GM12878 (cell line): ENCODE results near the gene NSDHL. TPM values are rescaled to one million over a fixed set of nuclear protein-coding genes. Genes with fewer than 3 reads are reported as not detected.

ENCODE experiments used
- CHD2 ChIP-seq: IDR thresholded peaks from 2 replicates; pipeline ENCODE4 v1.6.1; 2011; ENCODE audit warnings: low read depth, low read length, improper control_type of control experiment, borderline replicate concordance
- CREB1 ChIP-seq: IDR thresholded peaks from 2 replicates; pipeline ENCODE4 v1.6.1; 2012; ENCODE audit warnings: low read depth, mild to moderate bottlenecking, inconsistent platforms
- EGR1 ChIP-seq, 2 experiments: IDR thresholded peaks; 1 replicate in 1 of 2; 2 replicates in 1 of 2; pipeline ENCODE4 v1.6.1; 2011 to 2012; ENCODE audit warnings: low read depth in 2 of 2, low read length in 2 of 2, borderline replicate concordance in 1 of 2, mild to moderate bottlenecking in 1 of 2, moderate library complexity in 1 of 2
- IRF4 ChIP-seq: IDR thresholded peaks from 2 replicates; pipeline ENCODE4 v1.6.1; 2011; ENCODE audit warnings: low read depth, low read length
- KDM1A ChIP-seq: fragments of 200-600 bp; sonication (generic); IDR thresholded peaks from 2 replicates; pipeline ENCODE4 v1.6.1; 2016; ENCODE audit warnings: borderline replicate concordance
- MEF2B ChIP-seq: fragments of 450-650 bp; IDR thresholded peaks from 2 replicates; pipeline ENCODE4 v1.6.1; 2018; ENCODE audit warnings: mild to moderate bottlenecking, moderate library complexity; ENCODE audit not compliant: partially characterized antibody, poor library complexity, severe bottlenecking
- MYC ChIP-seq: IDR thresholded peaks from 2 replicates; pipeline ENCODE4 v1.6.1; 2011; ENCODE audit warnings: mild to moderate bottlenecking, low read length, moderate library complexity, inconsistent platforms; ENCODE audit not compliant: insufficient read depth, insufficient replicate concordance, insufficient read length, severe bottlenecking
- NFXL1 ChIP-seq: fragments of 450-650 bp; IDR thresholded peaks from 2 replicates; pipeline ENCODE4 v1.6.1; 2017; ENCODE audit warnings: antibody characterized with exemption, mild to moderate bottlenecking, borderline replicate concordance
- NFYB ChIP-seq: IDR thresholded peaks from 2 replicates; pipeline ENCODE4 v1.6.1; 2011; ENCODE audit warnings: low read depth, mild to moderate bottlenecking, low read length, improper control_type of control experiment, moderate library complexity; ENCODE audit not compliant: insufficient read depth
- RB1 ChIP-seq: fragments of 450-650 bp; formaldehyde crosslinking; IDR thresholded peaks from 2 replicates; pipeline ENCODE4 v1.6.1; 2017; ENCODE audit warnings: mild to moderate bottlenecking, borderline replicate concordance
- RBBP5 ChIP-seq: fragments of 200-600 bp; sonication (generic); conservative IDR thresholded peaks from 2 replicates; pipeline ENCODE4 v1.6.1; 2016
- SMAD1 ChIP-seq: fragments of 450-650 bp; IDR thresholded peaks from 2 replicates; pipeline ENCODE4 v1.6.1; 2018; ENCODE audit warnings: mild to moderate bottlenecking, low read depth; ENCODE audit not compliant: partially characterized antibody
- STAT3 ChIP-seq: IDR thresholded peaks from 2 replicates; pipeline ENCODE4 v1.6.1; 2011; ENCODE audit warnings: low read depth, low read length, improper control_type of control experiment
- TAF1 ChIP-seq: IDR thresholded peaks from 2 replicates; pipeline ENCODE4 v1.6.1; 2011; ENCODE audit warnings: mild to moderate bottlenecking, low read depth, low read length, borderline replicate concordance
- TARDBP ChIP-seq: IDR thresholded peaks from 2 replicates; pipeline ENCODE4 v1.6.1; 2016; ENCODE audit warnings: borderline replicate concordance
- TCF7 ChIP-seq: IDR thresholded peaks from 2 replicates; pipeline ENCODE4 v1.6.1; 2014; ENCODE audit warnings: antibody characterized with exemption, borderline replicate concordance
- polyA plus RNA-seq, 11 experiments: library from polyadenylated mRNA; depleted of rRNA in 4 of 11; unstranded in 6 of 11; stranded (reverse) in 5 of 11; fragments of >200 nt; fragmentation: Nextera tagmentation in 4 of 11; fragmentation: Illumina TruSeq in 1 of 11; extraction: Ambion mirVana in 4 of 11; extraction: Trizol in 1 of 11; gene quantifications; 1 replicate in 1 of 11; 2 replicates in 10 of 11; pipeline versions ENCODE4 v1.2.1 to v1.2.3, GENCODE V29; 2011 to 2016; ENCODE audit warnings: inconsistent platforms in 2 of 11, missing spikeins in 2 of 11, low read depth in 1 of 11
- total RNA-seq, 4 experiments: library from RNA; depleted of rRNA in 3 of 4; stranded (reverse); fragments of >200 nt in 3 of 4; fragmentation: Illumina TruSeq in 1 of 4; extraction: Trizol in 1 of 4; gene quantifications; 2 replicates each; pipeline versions ENCODE4 v1.2.1 to v1.2.3, GENCODE V29; 2013 to 2021
- TF ChIP-seq, protein P1 (sequence below): fragments of 150-350 bp; IDR thresholded peaks from 2 replicates; pipeline ENCODE4 v1.6.1; 2014; ENCODE audit warnings: mild to moderate bottlenecking, low read depth, low read length
- TF ChIP-seq, protein P2 (sequence below): fragments of 450-650 bp; IDR thresholded peaks from 2 replicates; pipeline ENCODE4 v1.6.1; 2018; ENCODE audit warnings: mild to moderate bottlenecking, low read depth, moderate library complexity; ENCODE audit not compliant: partially characterized antibody
- TF ChIP-seq, protein P3 (sequence below): fragments of 150-350 bp; IDR thresholded peaks from 2 replicates; pipeline ENCODE4 v1.6.1; 2016; ENCODE audit warnings: low read depth, low read length
- TF ChIP-seq, protein P4 (sequence below): IDR thresholded peaks from 2 replicates; pipeline ENCODE4 v1.6.1; 2011; ENCODE audit warnings: borderline replicate concordance, low read depth, mild to moderate bottlenecking, moderate library complexity, mixed read lengths, low read length; ENCODE audit not compliant: insufficient read depth; ENCODE audit errors: extremely low read length

NSDHL gene
- total and polyA plus RNA-seq, 10 of the 15 experiments (the other 5 are each of a cell fraction or from before 2014, with no cell fraction given), result 16.9 to 37.1 (median 26.9) TPM

DNA sequence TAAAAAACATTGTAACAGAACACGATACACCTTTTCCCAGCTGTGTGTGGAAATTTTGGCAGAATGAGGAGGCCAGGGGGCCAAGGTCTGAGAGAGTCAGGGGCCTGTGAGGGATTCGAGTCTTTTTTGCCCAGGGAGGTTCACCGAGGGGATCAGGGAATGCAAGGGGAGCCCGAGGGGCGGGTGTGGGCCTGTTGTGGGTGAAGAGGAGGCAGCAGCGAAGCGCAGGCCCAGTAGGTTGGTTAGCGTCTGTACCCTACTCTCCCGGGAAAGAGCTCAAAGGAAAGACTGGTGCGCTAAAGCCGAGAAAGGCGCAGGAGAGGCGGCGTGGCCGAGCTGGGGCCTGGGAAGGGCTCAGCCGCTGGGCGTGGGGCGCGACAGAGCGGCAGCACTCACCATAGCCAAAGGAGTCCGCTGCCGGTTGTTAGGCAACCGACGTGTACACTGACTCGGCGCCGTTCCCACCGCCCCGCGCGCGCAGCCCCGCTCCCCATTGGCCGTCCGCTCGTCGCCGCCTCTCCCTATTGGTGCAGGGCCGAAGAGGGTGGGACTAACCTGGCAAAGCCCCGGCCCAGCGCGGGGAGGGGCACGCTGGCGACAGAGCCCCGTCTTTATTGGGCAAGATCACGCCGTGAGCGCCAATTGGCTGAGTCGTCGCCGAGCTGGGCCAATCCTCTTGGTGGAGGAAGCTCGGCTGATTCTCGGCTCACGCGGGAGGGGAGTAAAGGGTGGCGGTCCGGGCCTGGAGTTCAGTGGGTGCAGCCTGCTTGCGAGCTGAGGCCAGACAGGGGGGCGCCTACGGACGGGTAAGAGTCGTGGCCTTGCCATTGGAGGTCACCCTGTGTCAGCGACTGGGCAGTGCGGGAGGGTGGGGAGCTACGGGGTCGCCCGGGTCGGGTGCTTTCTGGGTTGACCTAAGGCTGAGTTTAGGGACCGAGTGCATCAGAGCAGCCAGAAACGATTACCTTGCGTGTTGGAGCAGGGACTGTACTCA lies at the start of gene NSDHL, which contains the start of gene CETN2 (continued):
- TF ChIP-seq, protein P1, sequence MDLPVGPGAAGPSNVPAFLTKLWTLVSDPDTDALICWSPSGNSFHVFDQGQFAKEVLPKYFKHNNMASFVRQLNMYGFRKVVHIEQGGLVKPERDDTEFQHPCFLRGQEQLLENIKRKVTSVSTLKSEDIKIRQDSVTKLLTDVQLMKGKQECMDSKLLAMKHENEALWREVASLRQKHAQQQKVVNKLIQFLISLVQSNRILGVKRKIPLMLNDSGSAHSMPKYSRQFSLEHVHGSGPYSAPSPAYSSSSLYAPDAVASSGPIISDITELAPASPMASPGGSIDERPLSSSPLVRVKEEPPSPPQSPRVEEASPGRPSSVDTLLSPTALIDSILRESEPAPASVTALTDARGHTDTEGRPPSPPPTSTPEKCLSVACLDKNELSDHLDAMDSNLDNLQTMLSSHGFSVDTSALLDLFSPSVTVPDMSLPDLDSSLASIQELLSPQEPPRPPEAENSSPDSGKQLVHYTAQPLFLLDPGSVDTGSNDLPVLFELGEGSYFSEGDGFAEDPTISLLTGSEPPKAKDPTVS, result no peak
- no peak for TF ChIP-seq EGR1 (IDR thresholded peaks at IDR 0.05; ENCODE audit: borderline replicate concordance in 1 of 2, low read depth in 2 of 2, low read length in 2 of 2)
- no peak for TF ChIP-seq MYC
- TF ChIP-seq, protein P2, sequence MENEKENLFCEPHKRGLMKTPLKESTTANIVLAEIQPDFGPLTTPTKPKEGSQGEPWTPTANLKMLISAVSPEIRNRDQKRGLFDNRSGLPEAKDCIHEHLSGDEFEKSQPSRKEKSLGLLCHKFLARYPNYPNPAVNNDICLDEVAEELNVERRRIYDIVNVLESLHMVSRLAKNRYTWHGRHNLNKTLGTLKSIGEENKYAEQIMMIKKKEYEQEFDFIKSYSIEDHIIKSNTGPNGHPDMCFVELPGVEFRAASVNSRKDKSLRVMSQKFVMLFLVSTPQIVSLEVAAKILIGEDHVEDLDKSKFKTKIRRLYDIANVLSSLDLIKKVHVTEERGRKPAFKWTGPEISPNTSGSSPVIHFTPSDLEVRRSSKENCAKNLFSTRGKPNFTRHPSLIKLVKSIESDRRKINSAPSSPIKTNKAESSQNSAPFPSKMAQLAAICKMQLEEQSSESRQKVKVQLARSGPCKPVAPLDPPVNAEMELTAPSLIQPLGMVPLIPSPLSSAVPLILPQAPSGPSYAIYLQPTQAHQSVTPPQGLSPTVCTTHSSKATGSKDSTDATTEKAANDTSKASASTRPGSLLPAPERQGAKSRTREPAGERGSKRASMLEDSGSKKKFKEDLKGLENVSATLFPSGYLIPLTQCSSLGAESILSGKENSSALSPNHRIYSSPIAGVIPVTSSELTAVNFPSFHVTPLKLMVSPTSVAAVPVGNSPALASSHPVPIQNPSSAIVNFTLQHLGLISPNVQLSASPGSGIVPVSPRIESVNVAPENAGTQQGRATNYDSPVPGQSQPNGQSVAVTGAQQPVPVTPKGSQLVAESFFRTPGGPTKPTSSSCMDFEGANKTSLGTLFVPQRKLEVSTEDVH, result no peak
- TF ChIP-seq TARDBP, result no peak
- TF ChIP-seq RBBP5, result no peak
- TF ChIP-seq MEF2B, result no peak
- TF ChIP-seq, protein P3, sequence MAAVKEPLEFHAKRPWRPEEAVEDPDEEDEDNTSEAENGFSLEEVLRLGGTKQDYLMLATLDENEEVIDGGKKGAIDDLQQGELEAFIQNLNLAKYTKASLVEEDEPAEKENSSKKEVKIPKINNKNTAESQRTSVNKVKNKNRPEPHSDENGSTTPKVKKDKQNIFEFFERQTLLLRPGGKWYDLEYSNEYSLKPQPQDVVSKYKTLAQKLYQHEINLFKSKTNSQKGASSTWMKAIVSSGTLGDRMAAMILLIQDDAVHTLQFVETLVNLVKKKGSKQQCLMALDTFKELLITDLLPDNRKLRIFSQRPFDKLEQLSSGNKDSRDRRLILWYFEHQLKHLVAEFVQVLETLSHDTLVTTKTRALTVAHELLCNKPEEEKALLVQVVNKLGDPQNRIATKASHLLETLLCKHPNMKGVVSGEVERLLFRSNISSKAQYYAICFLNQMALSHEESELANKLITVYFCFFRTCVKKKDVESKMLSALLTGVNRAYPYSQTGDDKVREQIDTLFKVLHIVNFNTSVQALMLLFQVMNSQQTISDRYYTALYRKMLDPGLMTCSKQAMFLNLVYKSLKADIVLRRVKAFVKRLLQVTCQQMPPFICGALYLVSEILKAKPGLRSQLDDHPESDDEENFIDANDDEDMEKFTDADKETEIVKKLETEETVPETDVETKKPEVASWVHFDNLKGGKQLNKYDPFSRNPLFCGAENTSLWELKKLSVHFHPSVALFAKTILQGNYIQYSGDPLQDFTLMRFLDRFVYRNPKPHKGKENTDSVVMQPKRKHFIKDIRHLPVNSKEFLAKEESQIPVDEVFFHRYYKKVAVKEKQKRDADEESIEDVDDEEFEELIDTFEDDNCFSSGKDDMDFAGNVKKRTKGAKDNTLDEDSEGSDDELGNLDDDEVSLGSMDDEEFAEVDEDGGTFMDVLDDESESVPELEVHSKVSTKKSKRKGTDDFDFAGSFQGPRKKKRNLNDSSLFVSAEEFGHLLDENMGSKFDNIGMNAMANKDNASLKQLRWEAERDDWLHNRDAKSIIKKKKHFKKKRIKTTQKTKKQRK, result no peak
- TF ChIP-seq CHD2, result peak; percentile 97
- peak; percentile 78; the same call in 1 of the 2 replicates for TF ChIP-seq CREB1
- TF ChIP-seq SMAD1, result no peak
- peak; percentile 95 for TF ChIP-seq NFYB
- no peak for TF ChIP-seq KDM1A
- no peak for TF ChIP-seq NFXL1
- no peak for TF ChIP-seq IRF4
- no peak for TF ChIP-seq STAT3
- no peak for TF ChIP-seq TCF7
- 0 out of 2 replicates have a peak, but pooled peaks have one; percentile 60 for TF ChIP-seq TAF1
- TF ChIP-seq, protein P4, sequence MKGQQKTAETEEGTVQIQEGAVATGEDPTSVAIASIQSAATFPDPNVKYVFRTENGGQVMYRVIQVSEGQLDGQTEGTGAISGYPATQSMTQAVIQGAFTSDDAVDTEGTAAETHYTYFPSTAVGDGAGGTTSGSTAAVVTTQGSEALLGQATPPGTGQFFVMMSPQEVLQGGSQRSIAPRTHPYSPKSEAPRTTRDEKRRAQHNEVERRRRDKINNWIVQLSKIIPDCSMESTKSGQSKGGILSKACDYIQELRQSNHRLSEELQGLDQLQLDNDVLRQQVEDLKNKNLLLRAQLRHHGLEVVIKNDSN, result no peak
- TF ChIP-seq RB1, result no peak
